GM10248 (cell line): ENCODE data around the gene HYOU1.

Experiments used
- CTCF ChIA-PET: fragments of 300-600 bp; sonication (Branson Sonifier 250); formaldehyde crosslinking; extraction: SDS; loops from one replicate; lab custom pipeline; 2021; ENCODE audit warnings: antibody characterized with exemption; lab: Yijun Ruan, JAX
- POLR2A ChIA-PET: fragments of 350-650 bp; sonication (Branson Sonifier 250); formaldehyde crosslinking; extraction: SDS; loops from one replicate; lab custom pipeline; 2020; ENCODE audit warnings: antibody characterized with exemption; lab: Yijun Ruan, JAX
- DNase-seq: peaks from one replicate; pipeline ENCODE4 v3.0.0; 2012; ENCODE audit errors: extremely low spot score
- CTCF ChIP-seq: IDR thresholded peaks from 2 replicates; pipeline ENCODE4 v1.5.1; 2012; ENCODE audit warnings: mild to moderate bottlenecking, low read depth; ENCODE audit errors: extremely low read depth, missing control alignments, control extremely low read depth

The HYOU1 gene

GRCh38 chr11:119056421-119056999 is 495 bp downstream of the HYOU1 start:
- peak; percentile 39 for DNase-seq
- CTCF ChIA-PET, result interaction anchor here (0.6 to 4.4 kb wide), 13 partner anchors 9 to 269 kb away, joined by 3 to 39 read pairs (median 3); partner anchors contain the start of genes DPAGT1 and VPS11
- TF ChIP-seq CTCF, result no peak
- POLR2A ChIA-PET, result interaction anchor here (1.0 to 2.1 kb wide), 7 partner anchors 8 to 38 kb away, joined by 3 to 6 read pairs (median 5); partner anchors contain the start of genes HMBS, TRAPPC4 and VPS11

- ChIA-PET CTCF (interaction anchor here (0.7 to 4.4 kb wide), 8 partner anchors 11 to 269 kb away, joined by 3 to 39 read pairs (median 3); partner anchors contain the start of gene VPS11), POLR2A (interaction anchor here (1.0 to 2.1 kb wide), 7 partner anchors 8 to 39 kb away, joined by 3 to 6 read pairs (median 5); partner anchors contain the start of genes HMBS, TRAPPC4 and VPS11)
- TF ChIP-seq CTCF, result peak; percentile 23
- no peak for DNase-seq
These were observed 1.1 kb downstream of the HYOU1 start for GRCh38 chr11:119055901-119056300.

GRCh38 chr11:119054418-119054817 is 2.6 kb downstream of the HYOU1 start:
- DNase-seq, result no peak
- POLR2A ChIA-PET, result interaction anchor here (2.0 kb wide), 1 partner anchor 35 kb away, joined by 6 read pairs; the partner anchor contains the start of gene TRAPPC4
- CTCF ChIA-PET, result interaction anchor here (1.5 to 4.4 kb wide), 2 partner anchors 12 to 23 kb away, joined by 4 to 39 read pairs; partner anchors contain the start of gene VPS11
- no peak for TF ChIP-seq CTCF

GRCh38 chr11:119052163-119052814 is 4.7 kb downstream of the HYOU1 start:
- DNase-seq, result no peak
- POLR2A ChIA-PET, result interaction anchor here (0.6 to 1.1 kb wide), 3 partner anchors 25 to 360 kb away, joined by 3 to 4 read pairs (median 3); no protein-coding TSS in a partner anchor
- CTCF ChIA-PET, result interaction anchor here (1.5 to 2.0 kb wide), 6 partner anchors 10 to 271 kb away, joined by 3 to 11 read pairs (median 6); partner anchors contain the start of gene VPS11
- TF ChIP-seq CTCF, result no peak

- CTCF ChIA-PET, result interaction anchor here (0.8 to 2.0 kb wide), 7 partner anchors 8 to 272 kb away, joined by 3 to 11 read pairs (median 6); no protein-coding TSS in a partner anchor
- no peak for TF ChIP-seq CTCF
- POLR2A ChIA-PET, result interaction anchor here (0.6 to 0.9 kb wide), 3 partner anchors 43 to 359 kb away, joined by 3 to 4 read pairs (median 3); a partner anchor contains a TSS
- DNase-seq, result peak; percentile 79
These were observed 5.4 kb downstream of the HYOU1 start for GRCh38 chr11:119051440-119052162.
